Vagina (tissue), 2 donors: Measurements from ENCODE around the gene SEPTIN1.

Source experiments
- CTCF ChIP-seq, 3 experiments: fragments of 450-650 bp in 2 of 3; fragments of 200-600 bp in 1 of 3; sonication (generic) in 1 of 3; IDR thresholded peaks; one replicate each; pipeline ENCODE4 v1.5.1; 2017 to 2019; ENCODE audit warnings: antibody characterized with exemption in 3 of 3, mild to moderate bottlenecking in 2 of 3, moderate library complexity in 2 of 3
- POLR2A ChIP-seq, 2 donors: fragments of 450-650 bp; IDR thresholded peaks; one replicate each; pipeline ENCODE4 v1.6.1; 2017; ENCODE audit warnings: antibody characterized with exemption in 2 of 2, mild to moderate bottlenecking in 2 of 2, moderate library complexity in 2 of 2
- POLR2AphosphoS5 ChIP-seq, 2 donors: sonication (generic); formaldehyde crosslinking; IDR thresholded peaks; one replicate each; pipeline ENCODE4 v1.9.0; 2017; ENCODE audit warnings: antibody characterized with exemption in 2 of 2, mild to moderate bottlenecking in 2 of 2, low read depth in 1 of 2; ENCODE audit not compliant: insufficient read depth in 1 of 2

- TF ChIP-seq CTCF (IDR thresholded peaks at IDR 0.05) (no peak), POLR2A (IDR thresholded peaks at IDR 0.05) (no peak), POLR2AphosphoS5 (IDR thresholded peaks at IDR 0.05; ENCODE audit: insufficient read depth in 1 of 2, low read depth in 1 of 2) (no peak)
Measured at GRCh38 chr16:30353438-30354129, 28.8 kb downstream of the SEPTIN1 start.
